Suprapubic skin (tissue), 3 donors: Measurements from ENCODE around the gene SCN1A.

ENCODE experiments used
- EP300 ChIP-seq: sonication (generic); formaldehyde crosslinking; IDR thresholded peaks from one replicate; pipeline ENCODE4 v1.6.1; 2017; ENCODE audit warnings: antibody characterized with exemption
- POLR2A ChIP-seq, 2 donors: fragments of 450-650 bp; IDR thresholded peaks; one replicate each; pipeline ENCODE4 v1.6.1; 2017; ENCODE audit warnings: antibody characterized with exemption in 2 of 2, mild to moderate bottlenecking in 2 of 2, moderate library complexity in 2 of 2
- TF ChIP-seq, protein P1 (sequence below), 2 donors: fragments of 200-600 bp in 1 of 2; fragments of 450-650 bp in 1 of 2; sonication (generic) in 1 of 2; IDR thresholded peaks; one replicate each; pipeline ENCODE4 v1.5.1; 2016 to 2019; ENCODE audit warnings: antibody characterized with exemption in 2 of 2, mild to moderate bottlenecking in 1 of 2, moderate library complexity in 1 of 2

DNA sequence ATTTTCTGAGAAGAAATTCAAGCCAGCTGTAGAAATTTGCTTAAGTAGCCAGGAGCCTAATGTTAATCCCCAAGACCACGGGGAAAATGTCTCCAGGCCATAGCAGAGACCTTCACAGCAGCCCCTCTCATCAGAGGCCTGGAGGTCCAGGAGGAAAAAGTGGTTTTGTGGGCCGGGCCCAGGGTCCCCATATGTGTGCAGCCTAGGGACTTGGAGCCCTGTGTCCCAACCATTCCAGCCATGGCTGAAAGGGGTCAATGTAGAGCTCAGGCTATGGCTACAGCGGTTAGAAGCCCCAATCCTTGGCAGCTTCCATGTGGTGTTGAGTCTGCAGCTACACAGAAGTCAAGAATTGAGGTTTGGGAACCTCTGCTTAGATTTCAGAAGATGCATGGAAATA, 160.1 kb downstream of the SCN1A start:
- TF ChIP-seq, protein P1, sequence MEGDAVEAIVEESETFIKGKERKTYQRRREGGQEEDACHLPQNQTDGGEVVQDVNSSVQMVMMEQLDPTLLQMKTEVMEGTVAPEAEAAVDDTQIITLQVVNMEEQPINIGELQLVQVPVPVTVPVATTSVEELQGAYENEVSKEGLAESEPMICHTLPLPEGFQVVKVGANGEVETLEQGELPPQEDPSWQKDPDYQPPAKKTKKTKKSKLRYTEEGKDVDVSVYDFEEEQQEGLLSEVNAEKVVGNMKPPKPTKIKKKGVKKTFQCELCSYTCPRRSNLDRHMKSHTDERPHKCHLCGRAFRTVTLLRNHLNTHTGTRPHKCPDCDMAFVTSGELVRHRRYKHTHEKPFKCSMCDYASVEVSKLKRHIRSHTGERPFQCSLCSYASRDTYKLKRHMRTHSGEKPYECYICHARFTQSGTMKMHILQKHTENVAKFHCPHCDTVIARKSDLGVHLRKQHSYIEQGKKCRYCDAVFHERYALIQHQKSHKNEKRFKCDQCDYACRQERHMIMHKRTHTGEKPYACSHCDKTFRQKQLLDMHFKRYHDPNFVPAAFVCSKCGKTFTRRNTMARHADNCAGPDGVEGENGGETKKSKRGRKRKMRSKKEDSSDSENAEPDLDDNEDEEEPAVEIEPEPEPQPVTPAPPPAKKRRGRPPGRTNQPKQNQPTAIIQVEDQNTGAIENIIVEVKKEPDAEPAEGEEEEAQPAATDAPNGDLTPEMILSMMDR (IDR thresholded peaks at IDR 0.05) = no peak
- TF ChIP-seq POLR2A (IDR thresholded peaks at IDR 0.05) (no peak), EP300 (no peak)
